Stimulated activated effector memory CD8-positive, alpha-beta T cell treated with anti-CD3 and anti-CD28 coated beads, Interleukin-12 subunit alpha, Interleukin-12 subunit beta, amount 100 ng/mL, for 72 hours (primary cell): ENCODE results near the gene SYTL5.

Experiments used
- ATAC-seq: fragments of 150-1000 bp; cut with Tn5 transposase; 2 replicates; pipeline ENCODE4 v1.10.0; 2021
- DNase-seq, 2 donors: peaks; one replicate each; pipeline ENCODE4 v3.0.0; 2021 to 2022; ENCODE audit warnings: low spot score in 2 of 2
- H3K27ac Mint-ChIP-seq: one replicate; pipeline ENCODE4 v1.8.0; 2022; ENCODE audit warnings: mild to moderate bottlenecking, mixed read lengths
- H3K36me3 Mint-ChIP-seq: one replicate; pipeline ENCODE4 v1.8.0; 2022; ENCODE audit warnings: mild to moderate bottlenecking, mixed read lengths
- H3K4me1 Mint-ChIP-seq: one replicate; pipeline ENCODE4 v1.8.0; 2022; ENCODE audit warnings: mixed read lengths
- H3K4me3 Mint-ChIP-seq: one replicate; pipeline ENCODE4 v1.8.0; 2022; ENCODE audit warnings: mild to moderate bottlenecking, mixed read lengths
- H3K9me3 Mint-ChIP-seq: one replicate; pipeline ENCODE4 v1.8.0; 2022; ENCODE audit warnings: mixed read lengths

Gene SYTL5

GRCh38 chrX:38175139-38175538 lies 168.8 kb downstream of the SYTL5 start:
- no peaks in the 10 kb centered on the region for H3K36me3 Mint-ChIP-seq
- H3K27ac Mint-ChIP-seq, result no peak overlapping the region

GRCh38 chrX:38178396-38178795 lies 172.0 kb downstream of the SYTL5 start:
- H3K4me3 Mint-ChIP-seq, result no peak overlapping the region
- no peaks in the 10 kb centered on the region for H3K36me3 Mint-ChIP-seq
- no peak for ATAC-seq
- no peak overlapping the region for H3K27ac Mint-ChIP-seq
- no peak for DNase-seq
- H3K9me3 Mint-ChIP-seq, result no peaks in the 10 kb centered on the region
- H3K4me1 Mint-ChIP-seq, result no peaks in the 10 kb centered on the region

More at GRCh38 chrX:38175139-38175538, 168.8 kb downstream of the SYTL5 start:
- ATAC-seq (no peak), DNase-seq (no peak)
- H3K4me1 Mint-ChIP-seq, result no peaks in the 10 kb centered on the region
- no peaks in the 10 kb centered on the region for H3K9me3 Mint-ChIP-seq
- no peak overlapping the region for H3K4me3 Mint-ChIP-seq
